GM21529 (cell line): ENCODE results near the gene SAC3D1.

ENCODE experiments used
- ATAC-seq: cut with Tn5 transposase; IDR thresholded peaks from one replicate; pipeline ENCODE4 v1.9.1; 2021; ENCODE audit not compliant: unreplicated experiment

Gene SAC3D1

DNA sequence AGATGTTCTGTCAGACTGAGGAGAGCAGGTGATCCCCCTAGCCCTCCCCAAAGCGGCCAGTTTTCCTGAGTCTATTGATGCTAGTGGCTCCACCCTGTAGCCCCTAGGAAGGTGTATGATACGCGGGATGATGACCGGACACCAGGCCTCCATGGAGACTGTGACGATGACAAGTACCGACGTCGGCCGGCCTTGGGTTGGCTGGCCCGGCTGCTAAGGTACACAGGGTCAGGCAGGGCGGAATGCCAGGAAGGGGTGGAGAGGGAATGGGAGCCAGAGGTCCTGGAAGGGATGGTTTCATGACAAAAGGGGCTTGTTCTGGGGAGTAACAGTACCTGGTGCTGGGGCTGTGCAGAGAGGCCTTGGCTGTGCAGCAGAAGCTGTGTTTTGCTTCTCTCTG lies 46.2 kb downstream of the SAC3D1 start:
- ATAC-seq: no peak

GRCh38 chr11:65087827-65088226 lies 46.8 kb downstream of the SAC3D1 start:
- no peak for ATAC-seq

DNA sequence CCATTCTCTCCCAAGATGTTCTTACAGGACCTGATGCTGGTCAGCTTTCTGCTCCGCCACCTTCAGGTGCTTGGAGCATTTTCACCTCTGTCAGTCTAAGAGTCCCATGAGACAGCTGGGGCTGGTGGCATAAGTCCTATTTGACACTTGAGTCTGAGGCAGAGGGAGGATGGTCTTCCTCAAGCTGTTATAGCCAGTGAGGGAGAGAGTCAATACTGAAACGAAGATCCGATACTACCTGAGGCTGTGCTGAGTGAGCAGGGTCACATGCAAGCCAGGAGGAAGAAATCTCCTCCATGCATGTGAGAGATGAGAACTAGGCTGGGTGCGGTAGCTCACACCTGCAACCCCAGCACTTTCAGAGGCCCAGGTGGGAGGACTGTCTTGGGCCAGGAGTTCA lies 48.6 kb downstream of the SAC3D1 start:
- ATAC-seq: no peak

GRCh38 chr11:65090628-65091027 lies 49.6 kb downstream of the SAC3D1 start:
- ATAC-seq: no peak
